ENCODE results near the gene EFCAB8.

DNA sequence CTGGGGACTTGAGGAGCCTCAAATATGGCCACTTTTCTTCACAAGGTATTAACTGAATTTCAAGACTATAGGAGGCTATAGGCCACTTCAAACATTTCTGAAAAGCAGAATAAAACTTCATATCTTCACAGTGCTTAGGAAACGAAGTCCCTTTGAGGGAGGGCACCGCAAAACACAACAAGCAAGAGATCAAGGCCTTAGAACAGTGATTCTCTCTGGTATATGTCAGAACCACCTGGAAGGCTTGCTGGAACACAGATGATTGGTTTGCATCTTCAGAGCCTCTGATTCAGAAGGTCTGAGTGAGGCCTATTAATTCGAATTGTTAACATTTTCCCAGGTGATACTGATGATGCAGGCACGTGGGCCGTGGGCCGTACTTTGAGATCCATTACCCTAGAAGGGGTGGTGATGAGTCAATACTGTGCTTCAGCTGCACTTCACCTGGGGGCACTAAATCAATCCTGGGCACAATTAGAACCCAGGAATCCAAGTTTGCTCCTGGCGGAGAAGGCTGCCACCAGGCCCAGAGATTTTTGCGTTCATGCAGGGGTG, 134.8 kb downstream of the EFCAB8 start:
- TF ChIP-seq POLR2A (IDR thresholded peaks at IDR 0.05): no peak
- TF ChIP-seq, protein P1, sequence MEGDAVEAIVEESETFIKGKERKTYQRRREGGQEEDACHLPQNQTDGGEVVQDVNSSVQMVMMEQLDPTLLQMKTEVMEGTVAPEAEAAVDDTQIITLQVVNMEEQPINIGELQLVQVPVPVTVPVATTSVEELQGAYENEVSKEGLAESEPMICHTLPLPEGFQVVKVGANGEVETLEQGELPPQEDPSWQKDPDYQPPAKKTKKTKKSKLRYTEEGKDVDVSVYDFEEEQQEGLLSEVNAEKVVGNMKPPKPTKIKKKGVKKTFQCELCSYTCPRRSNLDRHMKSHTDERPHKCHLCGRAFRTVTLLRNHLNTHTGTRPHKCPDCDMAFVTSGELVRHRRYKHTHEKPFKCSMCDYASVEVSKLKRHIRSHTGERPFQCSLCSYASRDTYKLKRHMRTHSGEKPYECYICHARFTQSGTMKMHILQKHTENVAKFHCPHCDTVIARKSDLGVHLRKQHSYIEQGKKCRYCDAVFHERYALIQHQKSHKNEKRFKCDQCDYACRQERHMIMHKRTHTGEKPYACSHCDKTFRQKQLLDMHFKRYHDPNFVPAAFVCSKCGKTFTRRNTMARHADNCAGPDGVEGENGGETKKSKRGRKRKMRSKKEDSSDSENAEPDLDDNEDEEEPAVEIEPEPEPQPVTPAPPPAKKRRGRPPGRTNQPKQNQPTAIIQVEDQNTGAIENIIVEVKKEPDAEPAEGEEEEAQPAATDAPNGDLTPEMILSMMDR (IDR thresholded peaks at IDR 0.05): no peak
- TF ChIP-seq EP300 (IDR thresholded peaks at IDR 0.05): no peak

Measured in ovary (tissue), 3 donors.